ENCODE results near the gene SPHK1.

DNA sequence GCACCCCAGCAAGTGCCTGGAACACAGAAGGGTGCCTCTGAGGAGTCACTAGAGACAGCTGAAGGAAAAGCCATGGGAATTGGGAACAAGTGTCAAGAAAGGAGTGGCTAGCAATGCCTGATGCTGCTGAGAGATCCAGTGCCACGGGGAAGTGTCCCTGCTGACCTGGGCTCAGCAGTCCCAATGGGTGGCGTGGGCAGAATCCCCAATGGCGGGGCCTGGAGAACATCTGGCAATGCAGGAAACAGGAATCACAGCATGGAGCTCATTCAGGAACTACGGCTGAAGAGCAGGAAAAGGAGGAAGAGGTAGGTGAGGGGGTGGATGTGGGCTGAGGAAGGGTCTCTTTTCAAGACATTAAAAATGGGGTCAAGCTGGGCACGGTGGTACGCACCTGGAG lies 38.5 kb downstream of the SPHK1 start:
- TF ChIP-seq L3MBTL2 (conservative IDR thresholded peaks at IDR 0.05) = no peak
- TF ChIP-seq SUZ12 (IDR thresholded peaks at IDR 0.05) = no peak
- no peak for TF ChIP-seq SP1 (IDR thresholded peaks at IDR 0.05)
- no peak for TF ChIP-seq NFRKB (IDR thresholded peaks at IDR 0.05)
- TF ChIP-seq BHLHE40 (IDR thresholded peaks at IDR 0.05; ENCODE audit: borderline replicate concordance) = no peak
- TF ChIP-seq FOXM1 (IDR thresholded peaks at IDR 0.05; ENCODE audit: borderline replicate concordance) = no peak
- no peak for TF ChIP-seq ELF4 (IDR thresholded peaks at IDR 0.05)
- no peak for TF ChIP-seq CTBP1 (IDR thresholded peaks at IDR 0.05; ENCODE audit: borderline replicate concordance)
- no peak for TF ChIP-seq HDGF (IDR thresholded peaks at IDR 0.05; ENCODE audit: borderline replicate concordance)
- no peak for TF ChIP-seq TARDBP (IDR thresholded peaks at IDR 0.05)
- no peak for TF ChIP-seq FOXK2 (IDR thresholded peaks at IDR 0.05)
- no peak for TF ChIP-seq ZNF384 (IDR thresholded peaks at IDR 0.05)
